IMR-90 (cell line): ENCODE data around the gene KIFAP3. TPM values are rescaled to one million over a fixed set of nuclear protein-coding genes. Genes with fewer than 3 reads are reported as not detected.

ENCODE experiments used
- microRNA-seq, 2 experiments: library from miRNA; stranded (forward) in 1 of 2; unstranded in 1 of 2; fragments of 10-50 nt in 1 of 2; fragments of <30 nt in 1 of 2; gene quantifications in 1 of 2; microRNA quantifications in 1 of 2; one replicate each; pipeline versions ENCODE3 to v1.1.0; 2013 to 2020; ENCODE audit not compliant: insufficient read depth in 1 of 2, insufficient read length in 1 of 2, unreplicated experiment in 1 of 2
- polyA plus RNA-seq, 3 experiments: library from polyadenylated mRNA; depleted of rRNA; stranded (reverse); fragments of >200 nt; gene quantifications; 2 replicates each; pipeline ENCODE4 v1.2.3, GENCODE V29; 2012; ENCODE audit warnings: low replicate concordance in 1 of 3
- small RNA-seq, 5 experiments: library from RNA; depleted of rRNA; stranded (forward); fragments of <200 nt; gene quantifications; one replicate each; pipeline ENCODE3, GENCODE V24; 2012
- total RNA-seq: library from RNA; depleted of rRNA; stranded (reverse); fragments of >200 nt; gene quantifications from 2 replicates; pipeline ENCODE4 v1.2.3, GENCODE V29; 2012; rRNA removed

KIFAP3 gene
- total and polyA plus RNA-seq, 2 of the 4 experiments (the other 2 are of a cell fraction), result 10.5 to 10.9 TPM

Small RNA genes lying within 50 kb of the gene (microRNA-seq; reads per million reads assigned to microRNA genes)
- gene MRPS10P1 (ENCODE audit: insufficient read depth, insufficient read length), result not detected

Small RNA genes lying within 50 kb of the gene (small RNA-seq; reads per million reads assigned to genes)
- 0 reads per million in 5 experiments for gene MRPS10P1

Other genes starting within 250 kb of the KIFAP3 start
- 6.7 and 8.4 TPM in 2 replicates for gene SCYL3, start 180.8 kb downstream of the KIFAP3 start, total RNA-seq
- gene SCYL3, start 180.8 kb downstream of the KIFAP3 start, polyA plus RNA-seq (2012; rRNA removed), result 3.2 and 3.9 TPM in 2 replicates
- gene NTMT2, start 71.3 kb upstream of the KIFAP3 start, total RNA-seq, result not detected in 2 replicates
- not detected in 2 replicates for gene NTMT2, start 71.3 kb upstream of the KIFAP3 start, polyA plus RNA-seq (2012; rRNA removed)